Neural cell (in vitro differentiated cells): Measurements from ENCODE around the gene CACNA1A. TPM values are rescaled to one million over a fixed set of nuclear protein-coding genes. Genes with fewer than 3 reads are reported as not detected.

Source experiments
- H2AFZ ChIP-seq: fragments of 200-600, 300-800 bp; sonication (generic), shearing (Covaris generic); 2 replicates; pipeline ENCODE4 v1.6.0; 2014; ENCODE audit warnings: low read depth, mild to moderate bottlenecking, antibody characterized with exemption, low read length, moderate library complexity
- H3F3A ChIP-seq: fragments of 200-600 bp; shearing (Covaris generic); 2 replicates; pipeline ENCODE4 v1.6.1; 2016; ENCODE audit warnings: mild to moderate bottlenecking, moderate library complexity, mixed read lengths, antibody characterized with exemption, low read length; ENCODE audit not compliant: insufficient read depth, poor library complexity, severe bottlenecking
- H3K27ac ChIP-seq: fragments of 200-600, 300-800 bp; sonication (generic), shearing (Covaris generic); 2 replicates; pipeline ENCODE4 v1.5.1; 2014; ENCODE audit warnings: mild to moderate bottlenecking, low read length, moderate library complexity
- H3K27me3 ChIP-seq: fragments of 300-800, 200-600 bp; sonication (generic), shearing (Covaris generic); 2 replicates; pipeline ENCODE4 v1.6.0; 2014; ENCODE audit warnings: mild to moderate bottlenecking, low read depth, low read length, moderate library complexity; ENCODE audit not compliant: insufficient read depth
- H3K36me3 ChIP-seq: fragments of 300-800, 200-600 bp; sonication (generic), shearing (Covaris generic); 2 replicates; pipeline ENCODE4 v1.5.1; 2014; ENCODE audit warnings: mild to moderate bottlenecking, antibody characterized with exemption, low read length, moderate library complexity; ENCODE audit not compliant: insufficient read depth
- H3K4me2 ChIP-seq: fragments of 300-800, 200-600 bp; sonication (generic), shearing (Covaris generic); 2 replicates; pipeline ENCODE4 v1.6.0; 2014; ENCODE audit warnings: mild to moderate bottlenecking, low read length
- H3K4me3 ChIP-seq: fragments of 300-800, 200-600 bp; sonication (generic), shearing (Covaris generic); 2 replicates; pipeline ENCODE4 v1.5.1; 2014; ENCODE audit warnings: mild to moderate bottlenecking, low read length, moderate library complexity
- H3K79me2 ChIP-seq: fragments of 200-600 bp; shearing (Covaris generic); replicated peaks from 2 replicates; pipeline ENCODE4 v1.6.0; 2014; ENCODE audit warnings: mild to moderate bottlenecking, low read length, moderate library complexity; ENCODE audit not compliant: insufficient read depth
- H3K9ac ChIP-seq: fragments of 300-800, 200-600 bp; sonication (generic), shearing (Covaris generic); 2 replicates; pipeline ENCODE4 v1.6.1; 2016; ENCODE audit warnings: mild to moderate bottlenecking, low read length, mixed read lengths
- H3K9me2 ChIP-seq: fragments of 200-600 bp; shearing (Covaris generic); 2 replicates; pipeline ENCODE4 v1.6.1; 2016; ENCODE audit warnings: mild to moderate bottlenecking, low read length, mixed read lengths; ENCODE audit not compliant: insufficient read depth
- H3K9me3 ChIP-seq: fragments of 200-600, 300-800 bp; sonication (generic), shearing (Covaris generic); 2 replicates; pipeline ENCODE4 v1.6.1; 2016; ENCODE audit warnings: mild to moderate bottlenecking, mixed run types, low read length, moderate library complexity, mixed read lengths
- H4K20me1 ChIP-seq: fragments of 200-600 bp; shearing (Covaris generic); 2 replicates; pipeline ENCODE4 v1.6.1; 2016; ENCODE audit warnings: mild to moderate bottlenecking, mixed run types; ENCODE audit not compliant: insufficient read depth
- CTCF ChIP-seq: fragments of 450-650 bp; IDR thresholded peaks from 2 replicates; pipeline ENCODE4 v1.5.1; 2014; ENCODE audit warnings: antibody characterized with exemption, mild to moderate bottlenecking, moderate library complexity; ENCODE audit not compliant: poor library complexity, severe bottlenecking
- EP300 ChIP-seq: fragments of 450-650 bp; conservative IDR thresholded peaks from 2 replicates; pipeline ENCODE4 v1.6.1; 2014; ENCODE audit warnings: antibody characterized with exemption, mild to moderate bottlenecking, moderate library complexity; ENCODE audit not compliant: poor library complexity, severe bottlenecking
- EZH2 ChIP-seq: fragments of 200-600, 300-800 bp; shearing (Covaris generic), sonication (generic); IDR thresholded peaks from 2 replicates; pipeline ENCODE4 v1.6.1; 2014; ENCODE audit warnings: antibody characterized with exemption, low read length, borderline replicate concordance, mild to moderate bottlenecking; ENCODE audit not compliant: insufficient read depth, poor library complexity, severe bottlenecking
- MXI1 ChIP-seq: fragments of 450-650 bp; conservative IDR thresholded peaks from 2 replicates; pipeline ENCODE4 v1.6.1; 2014; ENCODE audit warnings: antibody characterized with exemption, mild to moderate bottlenecking; ENCODE audit not compliant: poor library complexity, severe bottlenecking
- POLR2AphosphoS5 ChIP-seq: IDR thresholded peaks from 2 replicates; pipeline ENCODE4 v1.6.1; 2012
- RAD21 ChIP-seq: fragments of 450-650 bp; conservative IDR thresholded peaks from 2 replicates; pipeline ENCODE4 v1.6.1; 2014; ENCODE audit warnings: antibody characterized with exemption, mild to moderate bottlenecking, moderate library complexity
- REST ChIP-seq: IDR thresholded peaks from 2 replicates; pipeline ENCODE4 v1.6.1; 2012; ENCODE audit warnings: borderline replicate concordance
- SMC3 ChIP-seq: fragments of 450-650 bp; conservative IDR thresholded peaks from 2 replicates; pipeline ENCODE4 v1.6.1; 2014; ENCODE audit warnings: antibody characterized with exemption, mild to moderate bottlenecking, moderate library complexity; ENCODE audit not compliant: poor library complexity
- TAF1 ChIP-seq: IDR thresholded peaks from 2 replicates; pipeline ENCODE4 v1.6.1; 2012; ENCODE audit warnings: low read depth
- polyA plus RNA-seq: library from polyadenylated mRNA; depleted of rRNA; stranded (reverse); fragments of >200 nt; gene quantifications from 2 replicates; pipeline ENCODE4 v1.2.3, GENCODE V29; 2014

The CACNA1A gene
- polyA plus RNA-seq, 1 donor from 2014 or later: 6.9 TPM

- Histone ChIP-seq H3K4me2 (no peak overlapping the region), H3K27ac (no peak overlapping the region), H3K79me2 (no peaks in the 10 kb centered on the region), H3K36me3 (peaks cover 7% of the 10 kb centered on the region), H3K4me3 (no peak overlapping the region), H3F3A (no peaks in the 10 kb centered on the region), H4K20me1 (no peaks in the 10 kb centered on the region), H2AFZ (no peak overlapping the region), H3K9me3 (no peaks in the 10 kb centered on the region), H3K9me2 (no peaks in the 10 kb centered on the region), H3K27me3 (no peaks in the 10 kb centered on the region), H3K9ac (no peak overlapping the region)
- TF ChIP-seq POLR2AphosphoS5 (no peak), CTCF (no peak), EP300 (no peak), EZH2 (no peak), MXI1 (no peak), TAF1 (no peak), SMC3 (no peak), REST (no peak), RAD21 (no peak)
These were observed 235.7 kb downstream of the CACNA1A start for GRCh38 chr19:13270514-13271105.

GRCh38 chr19:13269348-13269747 is 236.9 kb downstream of the CACNA1A start:
- no peaks in the 10 kb centered on the region for H3K9me2 ChIP-seq
- H3K9me3 ChIP-seq: no peaks in the 10 kb centered on the region
- H3K27me3 ChIP-seq: no peaks in the 10 kb centered on the region
- H3K79me2 ChIP-seq: no peaks in the 10 kb centered on the region
- H3F3A ChIP-seq: no peaks in the 10 kb centered on the region
- no peaks in the 10 kb centered on the region for H4K20me1 ChIP-seq
- H3K36me3 ChIP-seq: no peaks in the 10 kb centered on the region
- no peak overlapping the region for H3K4me2 ChIP-seq
- no peak overlapping the region for H3K27ac ChIP-seq
- TF ChIP-seq MXI1: no peak
- no peak for TF ChIP-seq POLR2AphosphoS5
- TF ChIP-seq EZH2: no peak
- TF ChIP-seq CTCF: no peak
- no peak for TF ChIP-seq RAD21
- TF ChIP-seq TAF1: no peak
- TF ChIP-seq SMC3: no peak
- TF ChIP-seq REST: no peak
- TF ChIP-seq EP300: no peak
- H2AFZ ChIP-seq: no peak overlapping the region
- H3K4me3 ChIP-seq: no peak overlapping the region
- H3K9ac ChIP-seq: no peak overlapping the region
